Right renal cortex interstitium (tissue), 3 donors: ENCODE data around the gene CACNA1S. TPM values are rescaled to one million over a fixed set of nuclear protein-coding genes. Genes with fewer than 3 reads are reported as not detected.

Experiments used
- DNase-seq, 3 donors: peaks; one replicate each; pipeline ENCODE4 v3.0.0-alpha.2; 2013; ENCODE audit warnings: low read depth in 3 of 3, low spot score in 2 of 3
- polyA plus RNA-seq, 3 donors: library from polyadenylated mRNA; unstranded; fragments of 120-200 nt; gene quantifications; one replicate each; pipeline ENCODE4 v1.2.1, GENCODE V29; 2013; ENCODE audit not compliant: insufficient read length in 3 of 3

CACNA1S gene
- polyA plus RNA-seq, 3 donors: 0.37 to 0.51 (median 0.46) TPM

DNA sequence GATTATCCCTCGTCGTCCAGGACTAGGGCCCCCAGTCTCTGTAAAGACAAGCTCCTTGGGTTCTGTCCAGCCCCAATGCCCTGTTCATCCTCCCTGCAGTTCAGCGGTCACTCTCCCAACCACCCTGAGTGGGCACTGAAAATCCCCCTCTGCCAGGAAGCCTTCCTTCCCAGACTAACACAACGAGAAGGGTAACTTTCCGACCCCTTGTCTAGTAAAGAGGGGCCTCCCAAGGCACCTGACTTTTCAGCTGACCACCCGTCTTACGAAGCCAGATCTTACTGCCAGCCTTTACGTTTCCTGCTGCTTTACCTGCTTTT, 28.7 kb upstream of the CACNA1S start:
- no peak for DNase-seq

DNA sequence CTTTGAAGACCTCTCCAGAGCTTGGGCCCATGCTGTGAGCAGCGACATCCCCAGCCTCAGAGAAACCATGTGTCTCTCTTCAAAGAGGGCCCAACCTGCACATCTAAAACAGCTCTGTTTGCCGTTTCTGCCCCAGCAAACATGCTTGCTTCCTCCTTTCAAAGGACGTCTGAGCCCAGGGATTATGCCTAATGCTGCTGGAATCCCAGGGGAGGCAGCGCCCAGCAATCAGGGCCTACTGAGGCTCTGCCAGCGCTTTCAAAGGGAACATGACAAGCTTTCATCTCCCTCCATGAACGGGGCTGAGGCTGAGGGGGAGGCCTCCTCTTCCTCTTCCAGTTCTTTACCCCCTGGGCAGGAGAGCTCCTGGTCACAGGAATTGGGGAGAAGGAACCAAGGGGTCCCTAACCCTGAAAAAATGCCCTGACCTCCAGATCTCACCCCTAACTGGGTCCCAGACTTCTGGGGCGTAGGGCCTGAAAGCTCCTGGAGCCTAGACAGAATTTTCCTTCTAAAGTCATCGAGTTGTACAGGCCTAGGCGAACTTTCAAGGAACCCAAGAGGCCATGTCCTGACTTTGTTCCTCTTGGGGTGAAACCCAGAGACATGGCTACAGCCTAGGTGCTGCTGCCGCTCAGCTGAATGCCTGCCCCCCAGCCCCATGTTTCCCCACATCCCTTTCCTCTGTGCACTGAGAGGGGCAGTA, 28.2 kb upstream of the CACNA1S start:
- no peak for DNase-seq

DNA sequence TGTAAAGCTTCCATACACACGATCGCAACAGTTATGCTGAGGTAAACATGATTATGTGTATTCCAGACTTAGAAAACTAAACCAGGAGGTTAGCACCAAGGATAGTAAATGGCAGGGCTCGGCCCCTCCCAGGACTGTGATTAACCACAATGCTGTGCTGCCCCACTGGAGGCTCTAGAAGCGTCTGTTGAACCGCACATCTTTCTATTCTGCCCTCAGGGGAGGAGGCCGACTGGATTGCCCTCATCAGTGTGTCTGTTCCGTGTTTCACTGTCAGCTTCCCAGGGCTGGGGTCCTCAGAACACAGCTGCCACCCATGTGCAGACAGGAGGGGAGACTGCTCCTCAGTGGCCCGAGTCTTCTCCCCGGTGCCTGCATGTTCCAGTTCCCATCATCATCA, 27.5 kb upstream of the CACNA1S start:
- DNase-seq: no peak

DNA sequence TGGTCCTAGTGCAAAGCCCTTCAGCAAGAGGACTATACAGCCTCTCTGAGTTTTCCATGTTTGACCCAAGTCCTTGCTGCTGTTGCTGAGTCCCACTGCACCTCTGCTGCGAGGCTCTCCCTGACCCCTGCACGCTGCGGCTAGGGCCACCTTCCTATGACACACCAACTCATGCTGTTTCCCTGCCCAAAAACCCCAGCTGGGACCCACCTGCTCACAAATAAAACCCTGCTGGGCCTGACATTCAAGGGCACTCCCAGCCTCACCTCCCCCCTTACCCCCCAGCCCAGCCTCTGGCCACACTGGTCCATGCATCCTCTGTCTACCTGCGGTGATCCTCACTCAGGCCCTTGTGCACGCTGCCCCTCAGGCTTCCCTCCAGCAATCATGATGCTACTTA, 27.1 kb upstream of the CACNA1S start:
- no peak for DNase-seq

DNA sequence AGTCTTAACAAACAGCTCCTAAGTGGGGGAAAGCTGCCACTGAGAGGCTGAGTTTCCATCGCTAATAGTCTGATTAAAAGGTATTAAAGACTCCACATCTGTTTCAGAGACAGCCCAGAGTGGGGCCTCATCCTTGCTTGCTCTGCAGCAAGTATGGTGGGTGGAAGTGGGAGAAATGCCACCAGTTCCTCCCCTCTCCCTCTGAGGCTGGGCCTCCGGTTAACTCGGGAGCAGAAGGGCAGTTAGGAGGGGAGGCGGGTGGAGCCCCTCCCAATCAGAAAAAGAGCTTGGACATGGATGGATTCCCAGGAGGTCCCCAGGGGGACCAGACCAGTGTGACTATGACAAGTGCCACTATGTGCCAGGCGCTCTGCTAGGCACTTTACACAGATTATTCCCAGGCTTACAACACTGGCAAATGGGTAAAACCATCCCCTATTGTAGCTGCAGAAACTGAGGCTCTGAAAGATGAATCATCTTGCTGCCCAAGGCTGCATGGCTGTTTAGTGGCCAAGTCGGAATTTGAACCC, 26.1 kb upstream of the CACNA1S start:
- no peak for DNase-seq

DNA sequence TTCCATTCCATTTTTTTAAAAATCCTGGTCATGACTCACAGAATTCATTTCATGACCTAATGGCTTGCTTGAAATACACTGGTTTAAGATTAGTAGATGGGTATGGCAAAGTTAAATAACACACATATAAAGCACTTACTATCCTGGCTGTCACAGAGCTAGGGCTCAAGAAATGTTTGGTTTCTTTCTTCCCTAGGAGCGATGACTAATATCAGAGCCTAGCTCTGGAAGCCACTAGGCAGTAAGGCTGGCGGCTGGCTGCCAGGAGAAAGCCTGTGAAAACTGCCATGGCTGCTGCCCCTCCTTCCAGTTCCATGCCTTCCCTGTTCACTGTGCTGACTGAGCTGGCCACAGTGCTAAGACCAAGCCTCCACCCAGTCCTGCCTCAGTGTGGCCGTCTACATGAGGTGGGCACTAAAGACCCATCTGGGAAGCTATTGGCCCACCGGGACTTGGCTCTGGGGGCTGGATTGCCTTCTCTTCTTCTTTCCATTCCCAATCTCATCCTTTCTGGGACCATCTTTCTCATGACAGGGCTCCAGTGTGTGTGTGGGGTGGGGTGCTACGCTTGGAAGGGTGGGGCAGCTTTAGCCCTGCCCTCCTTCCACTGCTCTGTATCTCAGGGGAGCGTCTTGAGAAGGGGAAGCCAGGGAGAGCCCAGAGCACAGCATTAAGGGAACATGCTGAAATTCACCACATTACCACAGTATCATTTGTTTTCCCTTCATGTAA, 25.5 kb upstream of the CACNA1S start:
- DNase-seq: no peak

DNA sequence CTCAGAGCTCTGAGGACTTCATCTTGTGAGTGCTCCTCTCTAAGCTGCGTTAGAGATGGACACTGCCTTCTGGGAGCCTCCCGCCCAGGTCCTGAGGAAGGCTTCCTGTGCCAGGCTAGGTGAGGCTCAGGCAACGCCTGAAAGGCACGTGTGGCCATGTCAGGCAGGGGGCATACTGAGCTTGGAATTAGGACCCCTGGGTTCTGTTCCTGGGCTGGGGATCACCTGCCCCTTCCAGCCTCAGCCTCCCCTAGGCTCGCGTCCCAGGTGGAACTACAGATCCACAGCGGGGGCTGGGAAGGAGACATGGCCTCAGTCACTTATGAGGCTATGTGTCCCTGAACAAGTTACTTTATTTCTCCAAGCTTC, 24.8 kb upstream of the CACNA1S start:
- DNase-seq: no peak

DNA sequence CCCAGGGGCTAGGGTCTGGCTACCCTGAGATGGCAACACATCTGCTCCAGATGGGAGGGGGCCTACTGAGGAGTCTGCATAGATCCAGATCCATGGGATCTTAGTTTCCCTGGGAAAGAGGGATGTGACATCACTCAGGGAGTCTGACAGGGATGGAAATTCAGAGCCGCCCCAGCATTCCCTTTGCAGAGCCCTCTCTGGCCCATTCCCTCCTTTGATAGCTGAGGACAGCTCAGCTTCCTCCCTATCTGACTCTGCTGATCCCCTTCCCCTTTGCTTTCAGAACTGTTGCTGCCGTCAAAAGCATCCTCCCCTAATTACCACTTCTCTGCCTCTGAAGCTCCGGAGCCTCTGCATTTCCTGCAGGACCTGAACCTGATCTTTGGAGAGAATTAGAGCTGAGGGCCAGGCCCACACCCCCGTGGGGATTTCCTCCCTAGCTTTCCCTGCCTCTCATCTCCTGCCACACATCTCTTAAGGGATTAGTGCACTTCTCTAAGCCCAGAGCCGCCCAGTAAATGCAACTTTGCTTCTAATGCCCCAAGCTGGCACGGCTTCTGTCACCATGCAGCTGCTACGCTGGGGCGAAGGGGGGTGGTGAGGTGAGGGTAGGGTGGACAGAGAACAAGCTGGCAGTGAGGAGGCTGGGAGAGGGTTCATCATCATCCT, 24.3 kb upstream of the CACNA1S start:
- DNase-seq: no peak

DNA sequence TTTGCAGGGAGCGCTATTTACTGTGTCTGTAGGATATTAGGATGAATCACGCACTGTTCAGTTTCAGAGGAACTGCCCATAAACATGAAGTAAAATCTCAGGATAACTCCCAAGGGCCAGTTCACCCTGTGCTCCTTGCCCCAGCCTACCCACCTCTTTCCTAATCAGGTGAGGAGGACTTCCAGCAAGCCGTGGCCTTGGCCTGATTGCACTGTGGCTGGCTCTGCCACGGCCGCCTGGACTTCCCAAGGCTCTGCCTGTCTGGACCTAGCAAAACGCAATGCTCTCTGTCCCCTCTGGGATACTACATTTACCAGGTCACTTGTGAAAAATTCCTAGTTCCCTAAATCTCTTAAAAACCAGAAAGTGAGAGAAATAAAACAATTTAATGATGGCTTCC, 22.2 kb upstream of the CACNA1S start:
- DNase-seq: no peak

DNA sequence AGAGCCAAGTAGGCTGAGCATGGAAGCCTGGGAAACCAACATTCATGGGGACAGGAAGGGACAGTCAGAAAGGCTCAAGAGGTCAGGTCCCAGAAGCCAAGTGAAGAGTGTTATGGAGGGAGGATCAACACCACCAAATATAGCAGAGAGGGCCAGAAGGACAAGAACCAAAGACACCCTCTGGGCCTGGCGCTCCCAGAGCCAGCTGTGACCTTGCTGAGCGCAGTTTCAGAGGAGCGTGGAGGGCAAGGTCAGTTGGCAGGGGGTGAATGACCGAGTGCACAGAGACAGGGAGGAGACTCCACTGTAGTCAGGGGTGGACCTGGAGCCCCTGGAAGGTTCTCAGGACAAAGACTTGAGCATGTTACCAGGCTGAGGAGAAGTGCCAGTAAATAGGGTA, 19.2 kb upstream of the CACNA1S start:
- no peak for DNase-seq

DNA sequence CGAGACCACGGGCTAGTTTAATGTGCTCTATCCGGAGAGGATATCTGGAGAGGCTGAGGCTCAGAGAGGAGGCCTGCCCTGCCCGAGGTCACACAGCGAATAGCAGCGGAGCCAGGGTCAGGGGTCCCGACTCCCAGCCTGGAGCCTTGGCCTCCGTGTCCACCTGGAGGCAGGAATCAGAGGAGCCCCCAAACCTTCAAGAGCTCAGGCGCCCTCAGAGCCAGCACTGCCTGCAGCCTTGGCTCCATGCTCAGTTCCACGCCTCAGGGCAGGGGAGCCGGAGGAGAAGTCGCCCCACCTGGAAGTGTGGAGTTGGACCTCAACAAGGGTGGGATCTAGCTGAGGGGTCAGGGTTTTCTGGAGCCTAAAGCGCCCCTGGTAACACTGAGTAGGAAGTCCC, 16.7 kb upstream of the CACNA1S start:
- no peak for DNase-seq

DNA sequence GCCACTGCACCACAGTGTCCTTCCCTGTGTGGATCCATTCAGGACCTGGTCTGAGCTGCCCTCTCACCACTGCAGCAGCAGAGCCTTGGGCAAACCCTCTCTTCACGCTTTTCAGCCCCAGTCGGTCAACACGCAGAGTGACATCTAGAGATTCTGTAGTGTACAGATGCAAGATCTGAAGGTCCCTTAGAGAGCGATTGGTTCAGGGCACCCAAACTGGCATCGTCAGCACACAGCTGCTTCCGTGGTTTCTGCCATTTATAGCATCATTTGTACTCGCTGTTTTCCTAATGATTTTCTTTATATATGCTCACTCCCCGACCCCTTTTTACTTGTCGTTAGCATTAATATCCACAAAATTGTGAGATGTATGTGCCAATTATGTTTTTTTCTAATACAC, 16.2 kb upstream of the CACNA1S start:
- DNase-seq: no peak

DNA sequence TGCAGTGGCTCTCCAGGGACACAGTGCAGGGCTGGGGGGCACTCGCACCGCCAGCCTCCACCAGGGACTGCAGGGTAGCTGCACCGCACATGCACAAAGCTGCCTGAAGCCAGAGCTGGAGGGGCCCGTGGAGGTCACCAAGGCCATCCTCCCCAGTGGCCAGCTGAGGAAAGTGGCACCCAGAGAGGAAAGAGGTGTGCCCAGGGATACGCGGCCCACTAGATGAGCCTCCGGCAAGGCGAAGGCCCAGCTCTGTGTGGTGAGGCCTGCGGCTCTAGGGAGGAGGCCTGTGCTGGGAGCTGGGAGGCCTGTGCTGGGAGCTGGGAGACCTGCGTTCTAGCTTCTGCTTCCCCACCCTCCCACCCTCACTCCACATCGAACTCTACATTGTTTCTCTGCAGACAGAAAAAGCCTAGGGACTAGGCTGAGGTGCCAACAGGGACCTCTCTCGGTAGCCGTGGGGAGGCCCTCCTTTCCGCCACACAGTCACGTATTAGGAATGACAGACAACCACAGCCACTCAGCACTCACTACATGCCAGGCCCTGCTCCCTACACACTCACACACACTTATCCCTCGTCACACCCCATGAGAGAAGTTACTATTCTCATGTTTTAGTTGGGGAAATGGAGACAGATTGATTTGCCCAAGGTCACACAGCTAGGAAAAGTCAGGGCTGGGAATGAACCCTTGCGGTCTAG, 15.7 kb upstream of the CACNA1S start:
- no peak for DNase-seq

DNA sequence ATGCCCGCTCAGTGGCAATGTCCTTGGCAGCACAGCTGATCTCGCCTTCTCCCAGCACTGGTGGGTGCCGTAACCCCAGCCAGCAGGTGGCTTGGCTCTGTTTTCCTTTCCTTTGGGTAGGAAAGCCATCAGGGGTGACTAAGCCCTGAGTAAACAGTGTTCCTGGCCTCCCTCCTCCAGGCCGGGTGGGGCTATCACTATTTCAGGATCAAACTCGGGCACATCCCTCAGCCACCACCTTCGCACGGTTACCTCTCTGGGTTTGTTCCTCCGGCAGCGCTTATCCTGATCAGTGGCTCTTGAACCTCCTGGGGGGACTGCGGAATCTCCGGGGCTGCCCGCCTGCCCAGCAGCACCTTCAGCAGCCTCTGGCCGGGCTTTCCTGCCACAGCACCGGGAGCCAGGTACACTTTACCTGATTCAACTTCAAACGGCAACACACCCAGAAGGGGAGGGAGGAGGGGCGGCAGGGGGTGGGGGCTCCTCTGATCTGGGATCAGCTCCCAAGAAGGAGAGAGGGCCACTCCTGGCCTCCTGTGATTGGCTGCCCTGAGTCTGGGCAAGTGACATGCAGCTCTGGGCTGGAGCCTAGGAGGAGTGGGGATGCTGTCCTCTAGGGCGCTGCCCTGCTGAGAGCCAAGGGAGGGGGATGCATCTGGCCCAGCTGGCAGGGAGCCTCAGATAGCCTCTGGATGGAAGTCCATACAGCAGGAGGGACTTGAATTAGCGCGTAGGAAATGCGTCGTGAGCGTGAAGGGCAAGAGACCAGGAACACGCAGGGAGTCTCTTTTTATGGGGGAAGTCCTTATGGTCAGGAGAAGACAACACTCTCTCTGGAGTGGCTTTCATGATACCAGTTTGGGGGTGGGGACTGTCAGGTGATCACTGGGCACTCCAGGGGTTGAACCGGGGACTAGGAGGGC, 14.9 kb upstream of the CACNA1S start, which contains the start of gene ASCL5:
Gene ASCL5, minus strand, starts transcription at position 353 of the 923 bp plus-strand sequence. CDS start 11,812 bp downstream, outside the sequence.
- no peak for DNase-seq

DNA sequence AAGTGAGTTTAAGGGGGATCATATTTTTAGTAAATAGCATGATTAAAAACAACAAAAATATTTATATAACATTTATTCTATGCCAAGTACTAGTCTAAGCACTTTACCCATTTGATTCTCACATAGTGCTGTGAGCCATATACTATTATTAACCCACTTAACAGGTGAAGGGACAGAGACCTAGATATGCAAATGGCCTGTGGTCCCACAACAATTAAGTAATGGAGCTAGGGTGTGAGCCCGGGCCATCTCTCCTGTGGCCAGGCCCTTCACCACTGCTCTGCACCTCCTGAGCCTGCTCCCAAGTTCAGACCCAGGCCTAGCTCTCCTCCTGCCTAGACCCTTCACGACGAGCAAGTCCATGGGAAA, 14.2 kb upstream of the CACNA1S start:
- DNase-seq: no peak

DNA sequence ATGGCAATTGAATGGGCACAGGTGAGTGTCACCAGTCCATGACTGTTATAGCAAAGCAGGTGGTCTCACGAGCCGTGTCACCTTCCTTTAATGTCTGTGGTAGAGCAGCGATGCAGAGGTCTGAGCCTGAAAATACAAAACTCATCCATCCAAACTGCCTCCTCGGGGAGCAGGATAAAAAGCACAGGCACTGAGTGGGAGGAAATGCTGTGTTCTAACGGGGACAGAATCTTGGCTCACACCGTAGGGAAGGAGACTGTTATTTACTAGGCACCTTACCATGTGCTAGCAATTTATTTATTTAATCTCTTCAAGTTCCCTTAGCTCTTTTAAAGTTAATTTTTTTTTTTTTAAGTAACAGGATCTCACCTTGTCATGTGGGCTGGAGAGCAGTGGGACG, 13.6 kb upstream of the CACNA1S start:
- DNase-seq: no peak

DNA sequence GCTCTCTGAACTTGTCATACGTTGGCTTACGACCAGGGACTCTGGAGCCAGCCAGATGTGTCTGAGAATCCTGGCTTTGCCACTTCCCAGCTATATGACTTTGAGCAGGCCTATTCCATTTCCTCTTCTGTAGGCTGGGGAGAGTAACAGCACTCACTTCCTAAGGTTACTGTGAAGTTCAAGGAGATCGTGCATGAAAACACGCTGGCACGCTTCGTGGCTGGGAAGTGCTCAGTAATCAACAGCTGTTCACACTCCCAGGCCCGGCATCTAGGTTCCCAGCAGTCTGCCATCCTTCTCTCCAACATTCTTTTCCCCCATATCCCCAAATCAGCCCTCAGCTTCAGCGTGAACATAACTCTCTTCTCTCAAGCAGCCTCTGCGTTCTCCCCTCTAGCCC, 12.8 kb upstream of the CACNA1S start:
- DNase-seq: no peak

DNA sequence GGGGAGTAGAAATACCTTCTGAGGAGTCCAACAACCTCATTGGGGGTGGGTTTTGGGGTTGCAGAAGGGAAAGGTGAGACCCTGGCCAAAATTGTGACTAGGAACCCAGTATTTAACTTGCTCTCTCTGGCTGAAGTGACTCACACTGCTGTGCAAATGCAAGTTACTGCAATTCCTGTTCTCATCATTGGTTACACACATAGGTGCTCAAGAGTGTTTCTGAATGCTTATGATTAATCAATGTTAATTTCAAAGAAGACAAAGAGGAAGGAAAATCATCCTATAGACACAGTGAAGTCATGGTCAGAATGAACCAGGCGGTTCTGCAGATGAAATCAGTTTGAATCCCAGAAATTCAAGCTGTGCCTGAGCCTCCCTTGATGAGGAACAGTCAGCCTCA, 11.6 kb upstream of the CACNA1S start:
- no peak for DNase-seq

DNA sequence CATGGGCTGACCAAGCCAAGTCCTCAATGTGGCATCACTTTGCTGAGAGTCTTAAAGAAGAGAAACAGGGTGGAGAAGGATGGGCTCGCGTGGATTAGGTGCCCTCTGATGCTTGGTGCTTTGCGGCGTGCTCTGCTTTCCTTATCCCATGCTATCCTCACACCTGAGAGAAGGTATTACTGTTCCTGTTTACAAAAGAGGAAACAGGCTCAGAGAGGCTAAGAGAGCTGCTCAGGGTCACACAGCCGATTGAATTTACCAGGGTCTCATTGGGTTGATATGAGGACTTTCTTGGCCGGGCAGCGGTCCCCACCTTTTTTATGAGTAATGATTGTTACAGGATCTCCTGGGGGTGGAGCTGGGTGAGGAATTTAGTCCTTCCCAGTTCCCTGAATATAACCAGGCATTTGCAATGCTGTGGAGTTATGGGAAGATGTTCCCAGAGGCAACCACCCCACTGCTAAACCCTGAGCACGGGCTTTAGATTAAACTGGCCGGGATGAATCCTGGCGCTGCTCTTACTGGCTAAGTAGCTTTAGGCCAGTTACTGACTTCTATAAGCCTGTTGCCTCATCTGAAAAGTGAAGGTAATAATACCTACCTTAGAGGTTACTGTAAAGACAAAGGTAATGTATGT, 10.2 kb upstream of the CACNA1S start:
- DNase-seq: no peak
